Measurements from ENCODE around the gene NID2.

The NID2 gene

DNA sequence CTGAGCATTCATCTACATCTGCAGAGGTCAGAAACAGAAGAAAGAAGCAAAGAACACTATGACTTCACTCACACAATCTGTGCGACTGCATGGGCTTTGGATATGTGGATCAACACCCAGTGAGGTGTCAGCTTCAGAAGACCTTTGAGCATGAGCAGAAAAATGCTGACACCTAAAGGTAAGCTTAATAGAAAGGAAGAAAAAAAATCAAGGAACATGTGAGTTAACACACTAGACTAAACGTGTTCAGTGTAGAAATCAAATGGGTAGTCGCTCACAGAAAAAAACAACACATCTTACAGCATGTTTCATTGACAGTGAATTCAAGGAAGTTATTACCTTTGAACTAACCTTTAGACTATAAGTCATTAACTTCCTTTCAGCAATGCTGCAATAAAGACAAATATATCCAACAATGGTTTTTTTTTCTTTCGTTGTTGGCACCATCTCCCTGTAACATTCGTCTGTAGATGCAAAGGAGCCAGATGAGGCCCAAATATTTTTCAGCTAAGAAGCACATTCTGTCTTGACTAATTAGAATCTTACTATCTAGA, 48.6 kb downstream of the NID2 start:
- no peaks in the 10 kb centered on the region for H3K9me2 ChIP-seq (replicated peaks; ENCODE audit: control insufficient read depth, low read length)
- no peaks in the 10 kb centered on the region for H4K20me1 ChIP-seq (ENCODE audit: control insufficient read depth, insufficient read depth, low read depth, low read length)
- H3K79me2 ChIP-seq (ENCODE audit: control insufficient read depth, low read length): no peaks in the 10 kb centered on the region
- H3K27ac ChIP-seq (ENCODE audit: low read depth, low read length): no peak overlapping the region
- no peak overlapping the region for H3K4me2 ChIP-seq (ENCODE audit: low read length)
- no peaks in the 10 kb centered on the region for H3K9me3 ChIP-seq (ENCODE audit: control insufficient read depth, insufficient read depth, low read length)
- H3K36me3 ChIP-seq (ENCODE audit: control insufficient read depth, low read length): no peaks in the 10 kb centered on the region
- H3K27me3 ChIP-seq (ENCODE audit: control insufficient read depth, low read length): peaks cover 10% of the 10 kb centered on the region
- H3K4me3 ChIP-seq (ENCODE audit: low read length): no peak overlapping the region
- TF ChIP-seq EZH2phosphoT487 (IDR thresholded peaks at IDR 0.05; ENCODE audit: borderline replicate concordance, low read length): no peak
- TF ChIP-seq, protein P1, sequence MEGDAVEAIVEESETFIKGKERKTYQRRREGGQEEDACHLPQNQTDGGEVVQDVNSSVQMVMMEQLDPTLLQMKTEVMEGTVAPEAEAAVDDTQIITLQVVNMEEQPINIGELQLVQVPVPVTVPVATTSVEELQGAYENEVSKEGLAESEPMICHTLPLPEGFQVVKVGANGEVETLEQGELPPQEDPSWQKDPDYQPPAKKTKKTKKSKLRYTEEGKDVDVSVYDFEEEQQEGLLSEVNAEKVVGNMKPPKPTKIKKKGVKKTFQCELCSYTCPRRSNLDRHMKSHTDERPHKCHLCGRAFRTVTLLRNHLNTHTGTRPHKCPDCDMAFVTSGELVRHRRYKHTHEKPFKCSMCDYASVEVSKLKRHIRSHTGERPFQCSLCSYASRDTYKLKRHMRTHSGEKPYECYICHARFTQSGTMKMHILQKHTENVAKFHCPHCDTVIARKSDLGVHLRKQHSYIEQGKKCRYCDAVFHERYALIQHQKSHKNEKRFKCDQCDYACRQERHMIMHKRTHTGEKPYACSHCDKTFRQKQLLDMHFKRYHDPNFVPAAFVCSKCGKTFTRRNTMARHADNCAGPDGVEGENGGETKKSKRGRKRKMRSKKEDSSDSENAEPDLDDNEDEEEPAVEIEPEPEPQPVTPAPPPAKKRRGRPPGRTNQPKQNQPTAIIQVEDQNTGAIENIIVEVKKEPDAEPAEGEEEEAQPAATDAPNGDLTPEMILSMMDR (IDR thresholded peaks at IDR 0.05; ENCODE audit: low read depth, low read length, poor library complexity, severe bottlenecking): no peak
- no peaks in the 10 kb centered on the region for H3F3A ChIP-seq (ENCODE audit: control insufficient read depth, insufficient read depth)
- no peaks in the 10 kb centered on the region for H3K4me1 ChIP-seq (ENCODE audit: control insufficient read depth, low read length)

DNA sequence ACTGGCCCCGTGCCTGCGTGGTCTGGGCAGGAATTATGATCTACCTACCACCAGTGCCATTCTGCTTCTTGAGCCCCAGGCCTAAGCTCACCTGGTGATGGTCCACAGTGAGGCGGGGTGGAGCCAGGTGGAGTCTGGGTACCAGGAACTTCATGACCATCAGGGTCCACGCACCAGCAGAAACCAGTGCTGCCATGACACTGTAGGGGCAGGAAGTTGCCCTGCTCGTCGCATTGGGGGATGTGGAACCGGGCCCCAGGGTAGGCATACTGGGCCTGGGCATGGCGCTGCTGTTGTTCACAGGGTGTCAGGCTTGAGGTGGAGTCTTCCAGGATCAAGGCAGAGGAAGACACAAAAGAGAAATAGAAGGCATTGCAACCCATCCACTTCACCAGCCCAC, 49.9 kb downstream of the NID2 start:
- no peaks in the 10 kb centered on the region for H3K9me3 ChIP-seq (ENCODE audit: control insufficient read depth, insufficient read depth, low read length)
- H3K4me3 ChIP-seq (ENCODE audit: low read length): no peak overlapping the region
- H3K27ac ChIP-seq (ENCODE audit: low read depth, low read length): no peak overlapping the region
- no peaks in the 10 kb centered on the region for H3K9me2 ChIP-seq (replicated peaks; ENCODE audit: control insufficient read depth, low read length)
- no peak overlapping the region for H3K4me2 ChIP-seq (ENCODE audit: low read length)
- H3K79me2 ChIP-seq (ENCODE audit: control insufficient read depth, low read length): no peaks in the 10 kb centered on the region
- no peaks in the 10 kb centered on the region for H3K4me1 ChIP-seq (ENCODE audit: control insufficient read depth, low read length)
- H3K27me3 ChIP-seq (ENCODE audit: control insufficient read depth, low read length): peaks cover 10% of the 10 kb centered on the region
- H3K36me3 ChIP-seq (ENCODE audit: control insufficient read depth, low read length): no peaks in the 10 kb centered on the region
- TF ChIP-seq, protein P1 (IDR thresholded peaks at IDR 0.05; ENCODE audit: low read depth, low read length, poor library complexity, severe bottlenecking): no peak
- no peak for TF ChIP-seq EZH2phosphoT487 (IDR thresholded peaks at IDR 0.05; ENCODE audit: borderline replicate concordance, low read length)
- no peaks in the 10 kb centered on the region for H3F3A ChIP-seq (ENCODE audit: control insufficient read depth, insufficient read depth)
- H4K20me1 ChIP-seq (ENCODE audit: control insufficient read depth, insufficient read depth, low read depth, low read length): no peaks in the 10 kb centered on the region

DNA sequence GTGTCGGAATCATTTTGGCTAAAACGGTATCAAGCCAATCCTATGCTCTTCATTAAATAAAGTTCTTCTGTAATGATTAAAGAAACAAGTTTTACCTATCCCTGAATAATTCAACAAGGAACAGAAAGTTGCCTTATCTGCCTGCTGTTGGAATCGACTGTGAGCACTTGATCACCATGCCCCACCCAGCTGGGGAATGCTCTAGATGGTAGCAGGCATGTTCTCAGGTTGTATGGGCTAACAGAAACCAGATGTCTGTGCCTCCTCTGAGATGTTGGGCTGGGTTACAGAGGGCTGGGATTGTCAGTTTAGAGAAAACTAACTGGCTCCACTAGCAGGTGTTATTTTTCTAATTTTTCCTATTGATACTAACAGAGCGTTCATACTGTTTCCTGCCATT, 50.6 kb downstream of the NID2 start:
- no peaks in the 10 kb centered on the region for H3F3A ChIP-seq (ENCODE audit: control insufficient read depth, insufficient read depth)
- H3K36me3 ChIP-seq (ENCODE audit: control insufficient read depth, low read length): no peaks in the 10 kb centered on the region
- no peaks in the 10 kb centered on the region for H3K9me3 ChIP-seq (ENCODE audit: control insufficient read depth, insufficient read depth, low read length)
- TF ChIP-seq, protein P1 (IDR thresholded peaks at IDR 0.05; ENCODE audit: low read depth, low read length, poor library complexity, severe bottlenecking): no peak
- TF ChIP-seq EZH2phosphoT487 (IDR thresholded peaks at IDR 0.05; ENCODE audit: borderline replicate concordance, low read length): no peak
- no peaks in the 10 kb centered on the region for H3K9me2 ChIP-seq (replicated peaks; ENCODE audit: control insufficient read depth, low read length)
- no peaks in the 10 kb centered on the region for H3K4me1 ChIP-seq (ENCODE audit: control insufficient read depth, low read length)
- no peak overlapping the region for H3K27ac ChIP-seq (ENCODE audit: low read depth, low read length)
- H4K20me1 ChIP-seq (ENCODE audit: control insufficient read depth, insufficient read depth, low read depth, low read length): no peaks in the 10 kb centered on the region
- H3K79me2 ChIP-seq (ENCODE audit: control insufficient read depth, low read length): no peaks in the 10 kb centered on the region
- H3K4me2 ChIP-seq (ENCODE audit: low read length): no peak overlapping the region
- H3K27me3 ChIP-seq (ENCODE audit: control insufficient read depth, low read length): peaks cover 10% of the 10 kb centered on the region
- no peak overlapping the region for H3K4me3 ChIP-seq (ENCODE audit: low read length)

Data from DOHH2 (cell line).